Esophagus squamous epithelium (tissue), 5 donors: ENCODE results near the gene COA7. TPM values are rescaled to one million over a fixed set of nuclear protein-coding genes. Genes with fewer than 3 reads are reported as not detected.

Source experiments
- DNase-seq: peaks from one replicate; lab custom pipeline; 2025; lab: John Stamatoyannopoulos, UW
- H3K27ac ChIP-seq, 4 donors: fragments of 200-600 bp; sonication (generic); one replicate each; pipeline ENCODE4 v1.5.1; 2016 to 2019; ENCODE audit warnings: mild to moderate bottlenecking in 1 of 4
- H3K27me3 ChIP-seq, 4 donors: fragments of 200-600 bp; sonication (generic); 1 replicate in 3 of 4; 2 replicates in 1 of 4; pipeline versions ENCODE4 v1.5.1 to v1.6.0; 2017 to 2021; ENCODE audit warnings: antibody characterized with exemption in 1 of 4
- H3K36me3 ChIP-seq, 3 donors: fragments of 200-600 bp; sonication (generic); one replicate each; pipeline ENCODE4 v1.5.1; 2016 to 2019
- H3K4me1 ChIP-seq, 3 donors: fragments of 200-600 bp; sonication (generic); one replicate each; pipeline ENCODE4 v1.5.1; 2017 to 2019
- H3K4me3 ChIP-seq, 4 donors: fragments of 200-600 bp; sonication (generic); 1 replicate in 3 of 4; 2 replicates in 1 of 4; pipeline ENCODE4 v1.5.1; 2016 to 2019; ENCODE audit warnings: mild to moderate bottlenecking in 2 of 4, moderate library complexity in 1 of 4
- H3K9me3 ChIP-seq, 3 donors: fragments of 200-600 bp; sonication (generic); one replicate each; pipeline ENCODE4 v1.5.1; 2016 to 2019
- CTCF ChIP-seq, 6 experiments: fragments of 450-650 bp in 4 of 6; fragments of 200-600 bp in 2 of 6; sonication (generic) in 2 of 6; IDR thresholded peaks; one replicate each; pipeline ENCODE4 v1.5.1; 2016 to 2019; ENCODE audit warnings: antibody characterized with exemption in 6 of 6, mild to moderate bottlenecking in 4 of 6, moderate library complexity in 4 of 6
- POLR2A ChIP-seq, 4 donors: fragments of 450-650 bp; IDR thresholded peaks; one replicate each; pipeline ENCODE4 v1.6.1; 2017; ENCODE audit warnings: antibody characterized with exemption in 4 of 4, mild to moderate bottlenecking in 4 of 4, moderate library complexity in 3 of 4
- WGBS, 2 donors: methylation state at CpG; one replicate each; pipeline ENCODE4 v1.1.5; 2018; 5-methylcytosine and 5-hydroxymethylcytosine counted together
- intact Hi-C: fragments of 100-400 bp; cut with DNase I; formaldehyde crosslinking; loops from one replicate; pipeline ENCODE4 v1.15.0; 2022
- total RNA-seq, 4 donors: library from RNA; depleted of rRNA; stranded (reverse); fragments of >200 nt; gene quantifications; one replicate each; pipeline ENCODE4 v1.1.0, GENCODE V29; 2016
- donor health status: DM: yes; HTN: yes; CAD: no.

Gene COA7
- total RNA-seq, 4 donors from 2014 or later = 11.2 to 13.5 (median 12.3) TPM

DNA sequence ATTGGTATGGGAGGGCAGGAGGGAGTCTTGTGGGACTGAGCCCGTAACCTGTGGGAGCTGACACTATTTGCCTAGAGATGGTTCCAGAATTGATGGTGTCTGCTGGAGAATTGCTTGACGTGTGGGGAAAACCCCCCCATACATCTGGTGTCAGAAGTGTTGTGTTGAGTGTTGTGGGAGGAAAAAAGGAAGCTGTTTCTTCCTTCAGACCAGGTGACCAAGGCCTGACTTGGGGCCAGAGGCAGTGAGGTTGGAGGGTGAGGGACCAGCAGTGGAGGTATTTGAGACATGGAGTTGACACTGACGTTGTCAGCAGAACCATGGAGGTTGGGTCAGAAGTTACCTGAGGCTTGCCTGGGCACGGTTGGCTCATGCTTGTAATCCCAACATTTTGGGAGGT is 56.8 kb downstream of the COA7 start:
- 63 to 93% methylated on average over 4 of the region's 4 CpGs for WGBS, 2 donors
- intact Hi-C loops = no loop called here
- Histone ChIP-seq H3K9me3 (no peaks in the 10 kb centered on the region), H3K27me3 (peaks cover 0 to 3% (median 0%) of the 10 kb centered on the region in 4 donors), H3K36me3 (no peaks in the 10 kb centered on the region), H3K27ac (no peak overlapping the region), H3K4me3 (no peak overlapping the region), H3K4me1 (peaks cover 0 to 8% (median 6%) of the 10 kb centered on the region in 3 donors)
- no peak for DNase-seq
- TF ChIP-seq POLR2A (IDR thresholded peaks at IDR 0.05) = no peak
- TF ChIP-seq CTCF (IDR thresholded peaks at IDR 0.05) = no peak

DNA sequence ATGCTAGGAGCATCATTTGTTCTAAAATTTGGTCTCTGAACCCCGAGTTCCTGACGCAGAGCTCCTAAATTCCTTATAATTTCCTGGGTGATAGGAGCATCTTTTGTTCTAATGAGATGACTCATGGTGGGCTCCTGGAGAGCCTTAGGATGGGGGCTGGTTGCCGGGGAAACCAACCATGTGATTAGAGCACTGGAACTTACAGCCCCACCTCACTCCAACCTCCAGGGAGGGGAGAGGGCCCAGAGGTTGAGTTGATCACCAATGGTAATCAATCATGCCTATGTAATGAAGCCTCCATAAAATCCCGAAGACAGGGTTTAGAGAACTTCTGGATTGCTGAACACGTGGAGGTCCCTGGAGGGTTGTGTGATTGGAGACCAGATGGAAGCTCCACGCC is 57.5 kb downstream of the COA7 start:
- TF ChIP-seq POLR2A (IDR thresholded peaks at IDR 0.05) = no peak
- no peak for TF ChIP-seq CTCF (IDR thresholded peaks at IDR 0.05)
- intact Hi-C loops = no loop called here
- no peak overlapping the region for H3K4me3 ChIP-seq
- H3K36me3 ChIP-seq = no peaks in the 10 kb centered on the region
- DNase-seq = no peak
- WGBS, 2 donors = 92 to 94% methylated on average over 6 of the region's 6 CpGs
- peaks cover 0 to 3% (median 0%) of the 10 kb centered on the region in 4 donors for H3K27me3 ChIP-seq
- H3K9me3 ChIP-seq = no peaks in the 10 kb centered on the region
- H3K27ac ChIP-seq = no peak overlapping the region
- H3K4me1 ChIP-seq = peaks cover 0 to 9% (median 6%) of the 10 kb centered on the region in 3 donors

DNA sequence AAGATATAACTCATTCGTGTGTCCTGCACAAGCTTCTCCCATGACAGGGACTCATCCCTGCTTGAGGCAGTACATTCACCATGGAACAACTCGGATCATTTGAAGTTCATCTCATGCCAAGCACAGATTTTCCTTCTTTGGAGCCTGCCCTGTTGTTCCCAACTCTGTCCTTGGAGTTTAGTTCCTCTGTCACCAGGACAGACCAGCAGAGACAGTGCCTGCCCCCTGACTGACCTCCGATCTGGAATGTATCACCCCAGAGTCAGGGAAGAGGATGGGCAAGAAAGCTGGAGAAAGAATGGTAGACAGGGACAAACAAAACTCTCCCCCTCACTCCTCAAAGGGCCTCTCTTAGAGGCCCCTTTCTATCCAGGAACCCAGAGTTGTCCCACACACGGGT is 60.2 kb downstream of the COA7 start:
- H3K27me3 ChIP-seq = peaks cover 0 to 23% (median 1%) of the 10 kb centered on the region in 4 donors
- intact Hi-C loops = no loop called here
- no peaks in the 10 kb centered on the region for H3K36me3 ChIP-seq
- DNase-seq = no peak
- H3K27ac ChIP-seq = peak overlapping the region in 2 of 4 donors; percentile 47 to 72
- H3K9me3 ChIP-seq = no peaks in the 10 kb centered on the region
- H3K4me3 ChIP-seq = no peak overlapping the region
- TF ChIP-seq CTCF (IDR thresholded peaks at IDR 0.05) (no peak), POLR2A (IDR thresholded peaks at IDR 0.05) (no peak)
- WGBS, 2 donors = 68 to 69% methylated on average over 3 of the region's 4 CpGs
- H3K4me1 ChIP-seq = peaks cover 5 to 15% (median 6%) of the 10 kb centered on the region in 3 donors

DNA sequence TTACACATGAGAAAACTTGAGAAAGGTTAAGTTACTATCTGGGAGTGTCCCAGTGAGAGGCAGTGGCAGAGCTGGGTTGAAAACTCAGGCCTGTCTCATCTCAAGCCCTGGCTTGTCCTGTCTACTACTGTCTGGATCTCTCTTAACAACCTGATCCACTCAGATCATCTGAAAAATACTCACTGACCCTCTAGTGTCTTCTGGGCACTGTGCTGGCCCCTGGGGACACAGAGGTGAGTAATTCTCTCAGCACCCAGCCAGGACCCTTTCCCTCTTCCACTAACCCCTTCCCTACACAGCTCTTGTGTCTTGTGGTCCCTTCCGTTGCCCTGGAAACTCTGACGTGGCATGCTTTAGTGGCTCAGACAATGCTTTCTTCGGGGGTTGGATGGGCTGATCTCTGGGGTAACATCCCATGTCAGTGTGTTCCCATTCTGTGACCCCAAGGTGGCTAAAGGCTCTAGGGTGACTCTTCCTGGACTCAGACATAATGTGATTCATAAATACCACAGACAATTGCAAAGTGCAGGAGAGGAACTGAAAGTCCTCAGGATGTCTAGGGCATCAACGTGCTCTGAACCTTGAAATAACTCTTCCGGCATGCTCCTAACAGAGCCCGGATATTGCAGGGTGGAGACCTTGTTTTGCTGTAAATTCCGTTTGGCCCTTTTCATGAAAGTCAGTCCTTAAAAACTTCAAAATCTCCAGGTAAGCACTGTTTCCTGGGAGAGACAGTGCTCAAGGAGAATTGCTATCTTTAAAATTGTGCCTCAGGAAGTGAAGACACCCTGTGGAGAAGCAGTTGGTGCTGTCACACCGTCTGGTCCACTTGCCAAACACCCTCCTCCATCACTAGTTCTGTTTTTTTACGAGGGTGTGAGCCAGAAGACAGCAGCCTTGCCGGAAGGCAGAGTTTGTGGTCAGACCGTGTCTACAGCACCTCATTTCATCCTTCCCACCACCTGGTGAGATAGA is 61.1 kb downstream of the COA7 start:
- intact Hi-C loops = no loop called here
- no peak overlapping the region for H3K4me3 ChIP-seq
- H3K36me3 ChIP-seq = no peaks in the 10 kb centered on the region
- H3K9me3 ChIP-seq = no peaks in the 10 kb centered on the region
- H3K4me1 ChIP-seq = peaks cover 9 to 23% (median 11%) of the 10 kb centered on the region in 3 donors
- 45 to 62% methylated on average over 10 to 11 of the region's 11 CpGs for WGBS, 2 donors
- H3K27me3 ChIP-seq = peaks cover 0 to 33% (median 1%) of the 10 kb centered on the region in 4 donors
- no peak for DNase-seq
- TF ChIP-seq CTCF (IDR thresholded peaks at IDR 0.05) (no peak), POLR2A (IDR thresholded peaks at IDR 0.05) (peak in 1 of 4 donors; percentile 27)
- H3K27ac ChIP-seq = peak overlapping the region; percentile 4 to 72 (median 51)
